Uterus (tissue), 2 donors: ENCODE measurements around the gene GCNT3.

ENCODE experiments used
- CTCF ChIP-seq, 4 experiments: fragments of 200-600 bp in 2 of 4; fragments of 450-650 bp in 2 of 4; sonication (generic) in 2 of 4; IDR thresholded peaks; one replicate each; pipeline ENCODE4 v1.5.1; 2016 to 2019; ENCODE audit warnings: antibody characterized with exemption in 4 of 4, mild to moderate bottlenecking in 2 of 4, moderate library complexity in 1 of 4
- POLR2A ChIP-seq, 2 donors: fragments of 450-650 bp; IDR thresholded peaks; one replicate each; pipeline ENCODE4 v1.6.1; 2016; ENCODE audit warnings: antibody characterized with exemption in 2 of 2, mild to moderate bottlenecking in 1 of 2, moderate library complexity in 1 of 2

GRCh38 chr15:59565299-59565698, 46.3 kb upstream of the GCNT3 start:
- TF ChIP-seq CTCF (IDR thresholded peaks at IDR 0.05), result no peak
- no peak for TF ChIP-seq POLR2A (IDR thresholded peaks at IDR 0.05)
